ENCODE data around the gene ANXA11. TPM values are rescaled to one million over a fixed set of nuclear protein-coding genes. Genes with fewer than 3 reads are reported as not detected.
A peak's percentile ranks its signal among the peaks of the same experiment; 100 is the strongest.

ANXA11 gene
- total and polyA plus RNA-seq, 9 of the 15 experiments (the other 6 are each of a cell fraction or from before 2014, with no cell fraction given), result 43.6 to 212 (median 109) TPM

DNA sequence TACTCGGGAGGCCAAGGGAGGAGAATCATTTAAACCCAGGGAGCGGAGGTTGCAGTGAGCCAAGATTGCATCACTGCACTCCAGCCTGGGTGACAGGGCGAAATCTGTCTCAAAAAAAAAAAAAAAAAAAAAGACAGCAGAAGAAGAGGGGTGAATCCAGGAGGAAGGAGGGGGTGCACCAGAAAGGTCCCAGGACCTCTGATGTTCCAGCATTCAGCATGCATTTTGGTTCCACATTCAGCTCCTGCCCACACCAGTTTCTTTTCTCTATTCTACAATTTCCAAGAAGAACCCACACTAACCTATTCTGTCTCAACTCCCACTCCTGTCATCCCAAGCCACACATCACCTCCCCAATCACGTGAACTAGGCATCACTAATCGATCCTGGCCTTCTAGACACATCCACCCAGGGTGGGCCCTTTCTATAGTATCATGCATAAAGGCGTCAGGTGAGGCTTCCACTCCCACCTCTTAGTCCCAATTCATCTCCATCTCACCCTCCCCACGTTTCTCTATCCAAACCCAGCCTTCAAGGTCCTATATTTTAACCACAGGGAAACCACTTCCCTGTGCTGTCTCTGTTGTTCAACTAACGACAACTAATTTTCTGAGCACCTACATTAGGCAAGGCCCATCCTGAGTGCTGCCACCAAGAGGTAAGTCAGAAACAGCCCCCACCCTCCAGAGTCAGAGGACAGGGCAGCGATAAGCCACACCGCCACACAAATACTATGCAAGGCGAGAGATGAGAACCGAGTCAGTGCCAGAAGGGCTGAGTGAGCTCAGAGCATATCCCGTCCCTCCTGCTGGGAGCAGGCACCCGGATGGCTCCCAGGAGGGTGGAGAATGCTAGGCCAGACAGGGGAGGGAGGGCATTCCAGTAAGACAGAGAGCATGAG lies 2.2 kb downstream of the ANXA11 start (continued):
- TF ChIP-seq PRPF4 (IDR thresholded peaks at IDR 0.05; ENCODE audit: insufficient read depth, low read depth, low read length, poor library complexity, severe bottlenecking) (no peak), ZNF239 (CRISPR knock-in tag; IDR thresholded peaks at IDR 0.05) (no peak), DACH1 (IDR thresholded peaks at IDR 0.05; ENCODE audit: partially characterized antibody) (no peak), HNRNPK (IDR thresholded peaks at IDR 0.05; ENCODE audit: low read depth, low read length, poor library complexity, severe bottlenecking) (no peak), GATAD2B (IDR thresholded peaks at IDR 0.05; ENCODE audit: borderline replicate concordance) (peak; percentile 49; the same call in 1 of the 2 replicates)
- TF ChIP-seq, protein P1, sequence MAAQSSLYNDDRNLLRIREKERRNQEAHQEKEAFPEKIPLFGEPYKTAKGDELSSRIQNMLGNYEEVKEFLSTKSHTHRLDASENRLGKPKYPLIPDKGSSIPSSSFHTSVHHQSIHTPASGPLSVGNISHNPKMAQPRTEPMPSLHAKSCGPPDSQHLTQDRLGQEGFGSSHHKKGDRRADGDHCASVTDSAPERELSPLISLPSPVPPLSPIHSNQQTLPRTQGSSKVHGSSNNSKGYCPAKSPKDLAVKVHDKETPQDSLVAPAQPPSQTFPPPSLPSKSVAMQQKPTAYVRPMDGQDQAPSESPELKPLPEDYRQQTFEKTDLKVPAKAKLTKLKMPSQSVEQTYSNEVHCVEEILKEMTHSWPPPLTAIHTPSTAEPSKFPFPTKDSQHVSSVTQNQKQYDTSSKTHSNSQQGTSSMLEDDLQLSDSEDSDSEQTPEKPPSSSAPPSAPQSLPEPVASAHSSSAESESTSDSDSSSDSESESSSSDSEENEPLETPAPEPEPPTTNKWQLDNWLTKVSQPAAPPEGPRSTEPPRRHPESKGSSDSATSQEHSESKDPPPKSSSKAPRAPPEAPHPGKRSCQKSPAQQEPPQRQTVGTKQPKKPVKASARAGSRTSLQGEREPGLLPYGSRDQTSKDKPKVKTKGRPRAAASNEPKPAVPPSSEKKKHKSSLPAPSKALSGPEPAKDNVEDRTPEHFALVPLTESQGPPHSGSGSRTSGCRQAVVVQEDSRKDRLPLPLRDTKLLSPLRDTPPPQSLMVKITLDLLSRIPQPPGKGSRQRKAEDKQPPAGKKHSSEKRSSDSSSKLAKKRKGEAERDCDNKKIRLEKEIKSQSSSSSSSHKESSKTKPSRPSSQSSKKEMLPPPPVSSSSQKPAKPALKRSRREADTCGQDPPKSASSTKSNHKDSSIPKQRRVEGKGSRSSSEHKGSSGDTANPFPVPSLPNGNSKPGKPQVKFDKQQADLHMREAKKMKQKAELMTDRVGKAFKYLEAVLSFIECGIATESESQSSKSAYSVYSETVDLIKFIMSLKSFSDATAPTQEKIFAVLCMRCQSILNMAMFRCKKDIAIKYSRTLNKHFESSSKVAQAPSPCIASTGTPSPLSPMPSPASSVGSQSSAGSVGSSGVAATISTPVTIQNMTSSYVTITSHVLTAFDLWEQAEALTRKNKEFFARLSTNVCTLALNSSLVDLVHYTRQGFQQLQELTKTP (IDR thresholded peaks at IDR 0.05; ENCODE audit: low read depth in 1 of 2, partially characterized antibody in 2 of 2), result peak in 1 of 2 experiments; percentile 72
- TF ChIP-seq, protein P2, sequence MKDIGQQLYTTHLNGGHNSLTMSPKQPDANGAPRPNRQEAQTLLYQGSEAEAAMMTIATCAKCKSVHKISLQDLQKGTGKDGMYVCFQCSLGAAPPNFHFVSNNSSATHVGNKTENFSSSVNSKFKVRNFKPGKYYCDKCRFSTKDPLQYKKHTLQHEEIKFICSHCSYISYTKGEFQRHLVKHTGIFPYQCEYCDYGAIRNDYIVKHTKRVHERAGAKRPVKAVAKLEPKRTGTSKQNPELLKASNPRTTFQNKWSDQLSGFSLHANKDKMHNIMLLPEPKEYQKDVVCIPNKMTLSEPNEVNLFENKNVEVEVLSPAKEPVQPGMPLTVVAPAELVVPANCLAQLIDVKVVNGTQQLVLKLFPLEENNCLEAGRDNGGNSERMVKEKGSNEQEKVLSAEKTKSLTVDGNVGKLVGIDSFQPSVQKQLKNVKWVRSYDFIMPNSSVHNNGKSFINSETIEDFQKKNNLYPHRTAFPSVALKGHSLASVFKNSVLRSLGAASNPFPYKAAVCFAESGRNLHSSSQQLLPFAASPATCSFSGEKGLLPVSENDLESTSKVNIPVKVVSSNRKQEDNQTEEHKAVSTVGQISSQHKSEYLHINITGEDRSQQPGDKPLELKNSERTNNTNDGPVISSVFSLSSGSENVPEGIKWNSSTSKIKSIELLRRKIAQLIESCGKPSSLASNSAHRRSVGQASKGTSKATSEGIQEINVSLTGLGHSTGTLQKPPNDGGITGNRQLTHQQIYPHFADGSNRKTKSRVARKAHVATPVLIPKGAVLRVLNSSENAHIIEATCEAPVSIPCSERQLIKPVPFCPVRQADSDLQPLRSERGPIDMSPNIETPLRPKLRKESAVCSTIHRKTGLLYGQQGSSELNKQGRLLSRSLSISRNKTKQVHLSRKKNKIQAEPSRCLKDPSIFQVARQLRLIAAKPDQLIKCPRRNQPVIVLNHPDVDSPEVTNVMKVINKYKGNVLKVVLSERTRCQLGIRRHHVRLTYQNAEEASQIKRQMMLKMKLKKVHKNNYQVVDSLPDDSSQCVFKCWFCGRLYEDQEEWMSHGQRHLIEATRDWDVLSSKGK (CRISPR knock-in tag; IDR thresholded peaks at IDR 0.05), result no peak
- TF ChIP-seq, protein P3, sequence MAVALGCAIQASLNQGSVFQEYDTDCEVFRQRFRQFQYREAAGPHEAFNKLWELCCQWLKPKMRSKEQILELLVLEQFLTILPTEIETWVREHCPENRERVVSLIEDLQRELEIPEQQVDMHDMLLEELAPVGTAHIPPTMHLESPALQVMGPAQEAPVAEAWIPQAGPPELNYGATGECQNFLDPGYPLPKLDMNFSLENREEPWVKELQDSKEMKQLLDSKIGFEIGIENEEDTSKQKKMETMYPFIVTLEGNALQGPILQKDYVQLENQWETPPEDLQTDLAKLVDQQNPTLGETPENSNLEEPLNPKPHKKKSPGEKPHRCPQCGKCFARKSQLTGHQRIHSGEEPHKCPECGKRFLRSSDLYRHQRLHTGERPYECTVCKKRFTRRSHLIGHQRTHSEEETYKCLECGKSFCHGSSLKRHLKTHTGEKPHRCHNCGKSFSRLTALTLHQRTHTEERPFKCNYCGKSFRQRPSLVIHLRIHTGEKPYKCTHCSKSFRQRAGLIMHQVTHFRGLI (CRISPR knock-in tag; IDR thresholded peaks at IDR 0.05), result no peak
- TF ChIP-seq, protein P4, sequence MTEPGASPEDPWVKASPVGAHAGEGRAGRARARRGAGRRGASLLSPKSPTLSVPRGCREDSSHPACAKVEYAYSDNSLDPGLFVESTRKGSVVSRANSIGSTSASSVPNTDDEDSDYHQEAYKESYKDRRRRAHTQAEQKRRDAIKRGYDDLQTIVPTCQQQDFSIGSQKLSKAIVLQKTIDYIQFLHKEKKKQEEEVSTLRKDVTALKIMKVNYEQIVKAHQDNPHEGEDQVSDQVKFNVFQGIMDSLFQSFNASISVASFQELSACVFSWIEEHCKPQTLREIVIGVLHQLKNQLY (CRISPR knock-in tag; conservative IDR thresholded peaks at IDR 0.05), result no peak

All from K562 (cell line).